RWPE1 (cell line): ENCODE measurements around the gene C10orf90.
"Not testable (repeated sequence)": the region's sequence is repeated elsewhere in the genome, so short reads cannot be mapped to it uniquely, and the experiment has no call there.

Experiments
- CTCF ChIA-PET: fragments of 350-600 bp; sonication (Branson Sonifier 250); formaldehyde crosslinking; extraction: SDS; loops from one replicate; lab custom pipeline; 2021; lab: Yijun Ruan, JAX
- POLR2A ChIA-PET: fragments of 400-600 bp; formaldehyde crosslinking; extraction: SDS; loops from one replicate; lab custom pipeline; 2020; ENCODE audit warnings: antibody characterized with exemption; ENCODE audit not compliant: low non-redundant PET; lab: Yijun Ruan, JAX
- DNase-seq: peaks from one replicate; pipeline ENCODE4 v3.0.0; 2012; ENCODE audit warnings: low spot score
- H3K27ac ChIP-seq: fragments of 450-650 bp; 2 replicates; pipeline ENCODE4 v1.5.1; 2017
- TF ChIP-seq, protein P1 (sequence below): fragments of 450-650 bp; conservative IDR thresholded peaks from 2 replicates; pipeline ENCODE4 v1.5.1; 2017; ENCODE audit warnings: low read depth, mild to moderate bottlenecking

Gene C10orf90

DNA sequence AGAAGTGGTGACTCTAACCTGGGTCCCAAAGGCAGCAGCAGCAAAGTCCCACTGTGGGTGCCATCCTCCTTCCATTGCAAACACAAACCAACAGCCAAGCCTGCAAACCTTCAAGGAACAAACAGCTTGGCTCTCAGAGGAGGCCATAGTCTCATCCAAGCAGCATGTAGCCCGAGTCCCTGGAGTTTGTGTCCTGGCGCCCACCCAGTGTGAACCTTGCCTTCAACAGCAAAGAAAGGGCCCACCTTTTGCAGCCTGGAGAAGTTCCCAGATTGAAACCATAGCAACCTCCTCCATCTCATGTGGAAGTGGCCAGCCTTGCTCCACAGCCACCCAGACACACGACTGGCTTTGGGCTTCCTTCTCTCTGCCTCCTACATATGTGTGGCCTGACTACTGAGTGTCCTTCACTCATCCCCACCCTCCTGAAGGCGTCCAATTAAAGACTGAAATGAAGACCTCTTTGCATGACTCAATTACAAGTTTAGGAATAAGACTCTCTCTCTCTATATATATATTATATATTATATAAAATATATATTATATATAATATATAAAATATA is 106.1 kb downstream of the C10orf90 start:
- no peak overlapping the region for H3K27ac ChIP-seq
- ChIA-PET POLR2A (no interaction called here), CTCF (no interaction called here)
- TF ChIP-seq, protein P1, sequence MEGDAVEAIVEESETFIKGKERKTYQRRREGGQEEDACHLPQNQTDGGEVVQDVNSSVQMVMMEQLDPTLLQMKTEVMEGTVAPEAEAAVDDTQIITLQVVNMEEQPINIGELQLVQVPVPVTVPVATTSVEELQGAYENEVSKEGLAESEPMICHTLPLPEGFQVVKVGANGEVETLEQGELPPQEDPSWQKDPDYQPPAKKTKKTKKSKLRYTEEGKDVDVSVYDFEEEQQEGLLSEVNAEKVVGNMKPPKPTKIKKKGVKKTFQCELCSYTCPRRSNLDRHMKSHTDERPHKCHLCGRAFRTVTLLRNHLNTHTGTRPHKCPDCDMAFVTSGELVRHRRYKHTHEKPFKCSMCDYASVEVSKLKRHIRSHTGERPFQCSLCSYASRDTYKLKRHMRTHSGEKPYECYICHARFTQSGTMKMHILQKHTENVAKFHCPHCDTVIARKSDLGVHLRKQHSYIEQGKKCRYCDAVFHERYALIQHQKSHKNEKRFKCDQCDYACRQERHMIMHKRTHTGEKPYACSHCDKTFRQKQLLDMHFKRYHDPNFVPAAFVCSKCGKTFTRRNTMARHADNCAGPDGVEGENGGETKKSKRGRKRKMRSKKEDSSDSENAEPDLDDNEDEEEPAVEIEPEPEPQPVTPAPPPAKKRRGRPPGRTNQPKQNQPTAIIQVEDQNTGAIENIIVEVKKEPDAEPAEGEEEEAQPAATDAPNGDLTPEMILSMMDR, result no peak
- no peak for DNase-seq

DNA sequence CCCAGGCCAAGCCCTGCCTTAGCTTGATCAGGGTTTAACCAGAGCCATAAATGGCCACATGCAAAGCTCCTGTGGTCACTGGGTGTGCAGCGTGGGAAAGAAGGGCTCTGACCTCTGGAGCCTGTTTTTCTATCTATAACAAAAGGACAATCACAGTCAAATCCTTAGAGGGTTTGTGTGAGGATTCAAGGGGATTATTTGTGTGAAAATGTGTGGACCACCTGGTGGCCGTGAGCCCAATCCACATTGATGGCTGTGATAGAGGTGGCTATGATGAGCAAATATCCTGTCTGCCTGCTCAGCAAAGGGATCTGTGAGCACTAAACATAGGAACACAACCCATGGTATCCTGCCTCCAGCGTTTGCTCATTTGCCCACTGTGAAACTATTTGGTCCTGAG is 107.1 kb downstream of the C10orf90 start:
- ChIA-PET CTCF (no interaction called here), POLR2A (no interaction called here)
- TF ChIP-seq, protein P1, result no peak
- no peak for DNase-seq
- no peak overlapping the region for H3K27ac ChIP-seq

DNA sequence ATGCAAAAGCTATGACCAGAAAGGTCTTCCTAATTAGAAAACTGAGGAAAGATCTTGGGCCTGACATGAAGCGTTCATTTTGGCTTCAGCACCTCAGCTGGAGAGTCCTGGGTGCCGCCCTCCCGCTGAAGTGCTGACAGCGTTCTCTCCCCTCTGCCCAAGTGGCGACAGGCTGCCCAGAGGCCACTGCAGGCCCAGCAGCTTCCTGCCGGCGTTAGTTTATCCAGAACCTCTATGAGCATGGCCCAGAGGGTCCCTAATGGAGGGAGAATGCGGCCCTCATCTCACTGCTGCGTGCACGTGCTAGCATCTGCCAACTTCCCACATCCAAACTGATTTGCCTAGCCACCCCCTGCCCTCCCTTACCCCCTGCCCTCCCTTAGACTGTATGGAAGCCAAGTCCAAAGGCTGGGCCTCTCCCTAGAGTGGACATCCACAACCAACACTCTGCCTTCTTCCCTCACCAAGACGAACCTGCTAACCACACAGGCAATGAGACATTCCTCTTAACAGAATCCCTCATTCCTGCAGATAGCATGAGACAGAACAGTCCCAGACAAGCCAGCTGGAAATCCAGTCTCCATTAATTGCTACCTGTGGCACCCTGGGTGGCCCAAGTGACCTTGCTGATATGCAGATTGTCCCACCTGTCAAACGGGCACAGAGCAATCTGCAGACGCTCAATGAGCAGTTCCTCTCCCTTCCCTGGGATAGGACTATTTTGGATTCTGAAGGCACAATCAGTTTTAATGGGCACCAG is 108.4 kb downstream of the C10orf90 start:
- H3K27ac ChIP-seq, result no peak overlapping the region
- POLR2A ChIA-PET, result no interaction called here
- CTCF ChIA-PET, result no interaction called here
- no peak for DNase-seq
- TF ChIP-seq, protein P1, result no peak

DNA sequence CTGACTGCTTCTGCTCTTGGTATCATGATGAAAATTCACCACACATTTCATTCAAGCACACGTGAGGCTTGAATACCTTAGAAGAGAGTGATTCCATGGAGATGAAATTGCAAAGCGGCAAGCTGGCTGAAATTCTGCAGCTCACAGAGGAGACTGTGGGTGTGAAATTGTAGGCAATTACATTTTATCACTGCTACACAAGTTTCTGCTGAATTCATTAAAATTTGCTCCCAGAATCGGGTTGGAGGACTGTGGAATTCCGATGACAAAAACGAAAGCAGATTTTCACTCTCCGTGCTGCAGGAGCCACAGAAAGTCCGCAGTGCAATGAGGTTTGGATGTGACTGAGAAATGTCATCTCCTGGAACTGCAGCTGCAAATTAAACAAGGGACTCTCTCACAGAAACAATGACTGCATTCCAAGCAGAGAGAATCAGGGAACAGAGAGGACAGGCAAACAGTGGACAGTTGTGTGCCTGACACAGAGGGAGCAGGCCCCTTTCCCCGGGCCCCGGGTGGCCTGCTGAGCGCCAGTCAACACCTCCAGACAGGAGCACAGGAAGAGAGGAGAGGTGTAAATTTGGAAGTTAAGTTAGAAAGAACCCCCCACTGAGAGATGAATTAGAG is 109.1 kb downstream of the C10orf90 start:
- POLR2A ChIA-PET, result no interaction called here
- no peak overlapping the region for H3K27ac ChIP-seq
- CTCF ChIA-PET, result no interaction called here
- no peak for DNase-seq
- TF ChIP-seq, protein P1, result no peak

DNA sequence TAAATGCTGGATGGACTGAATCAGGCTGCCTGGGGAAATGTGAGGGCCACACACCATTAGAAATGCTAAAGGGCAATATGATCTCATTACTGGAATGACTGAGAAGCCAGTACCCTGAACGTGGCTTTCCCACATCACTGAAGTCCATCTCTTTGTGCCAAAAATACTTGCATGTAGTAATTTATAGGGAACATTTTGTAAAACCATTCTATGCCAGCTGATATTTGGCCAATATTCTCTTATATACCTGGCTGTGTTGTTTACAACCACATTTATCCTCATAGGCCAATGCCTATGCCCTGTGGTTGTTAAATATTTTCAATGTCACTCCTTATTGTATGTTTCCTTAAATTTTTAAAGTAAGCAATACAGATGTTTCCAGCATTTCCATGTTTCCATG is 111.6 kb downstream of the C10orf90 start:
- ChIA-PET CTCF (interaction anchor here (0.6 kb wide), 1 partner anchor 1616 kb away, joined by 5 read pairs; no protein-coding TSS in a partner anchor), POLR2A (no interaction called here)
- no peak for DNase-seq
- H3K27ac ChIP-seq, result no peak overlapping the region
- TF ChIP-seq, protein P1, result no peak

DNA sequence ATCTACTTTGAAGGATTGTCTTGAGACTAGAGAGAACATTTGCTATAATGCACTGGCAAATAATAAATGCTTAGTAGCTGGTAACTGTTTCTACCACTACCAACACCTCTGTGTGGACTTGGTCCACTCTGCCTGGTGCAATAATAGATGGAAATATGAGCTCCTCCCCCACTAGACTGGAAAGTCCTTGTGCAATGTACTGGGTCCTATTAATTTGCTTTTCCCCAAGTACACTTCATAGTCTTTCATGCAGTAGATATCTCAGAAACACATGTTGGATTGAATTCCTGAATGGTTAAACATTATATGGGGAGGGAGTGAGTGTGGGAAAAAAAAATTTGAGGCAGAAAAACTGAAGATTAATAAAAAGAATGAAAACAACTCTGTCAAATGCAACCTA is 119.3 kb downstream of the C10orf90 start:
- DNase-seq, result no peak
- TF ChIP-seq, protein P1, result no peak
- POLR2A ChIA-PET, result no interaction called here
- CTCF ChIA-PET, result no interaction called here
- no peak overlapping the region for H3K27ac ChIP-seq

DNA sequence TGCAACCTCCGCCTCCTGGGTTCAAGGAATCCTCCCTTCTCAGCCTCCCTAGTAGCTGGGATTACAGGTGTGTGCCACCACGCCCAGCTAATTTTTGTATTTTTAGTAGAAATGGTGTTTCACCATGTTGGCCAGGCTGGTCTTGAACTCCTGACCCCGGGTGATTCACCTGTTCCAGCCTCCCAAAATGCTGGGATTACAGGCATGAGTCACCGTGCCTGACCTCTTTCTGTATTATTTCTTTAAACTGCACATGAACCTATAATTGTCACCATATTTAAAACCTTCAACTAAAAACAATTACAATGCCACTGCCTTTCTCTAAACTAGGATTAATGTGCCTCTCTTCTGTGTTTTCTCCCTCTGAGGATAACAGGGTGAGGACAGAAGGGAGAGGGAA is 119.9 kb downstream of the C10orf90 start:
- DNase-seq, POLR2A ChIA-PET, CTCF ChIA-PET, H3K27ac ChIP-seq: not testable (repeated sequence)
